ENCODE data around the gene CEP57L1. TPM values are rescaled to one million over a fixed set of nuclear protein-coding genes. Genes with fewer than 3 reads are reported as not detected.
"Not testable (repeated sequence)": the region's sequence is repeated elsewhere in the genome, so short reads cannot be mapped to it uniquely, and the experiment has no call there.

The CEP57L1 gene
- total and polyA plus RNA-seq, 4 donors = 3.8 to 22.1 (median 10.2) TPM

GRCh38 chr6:109125504-109125903 is 30.2 kb downstream of the CEP57L1 start (continued):
- TF ChIP-seq, protein P1, sequence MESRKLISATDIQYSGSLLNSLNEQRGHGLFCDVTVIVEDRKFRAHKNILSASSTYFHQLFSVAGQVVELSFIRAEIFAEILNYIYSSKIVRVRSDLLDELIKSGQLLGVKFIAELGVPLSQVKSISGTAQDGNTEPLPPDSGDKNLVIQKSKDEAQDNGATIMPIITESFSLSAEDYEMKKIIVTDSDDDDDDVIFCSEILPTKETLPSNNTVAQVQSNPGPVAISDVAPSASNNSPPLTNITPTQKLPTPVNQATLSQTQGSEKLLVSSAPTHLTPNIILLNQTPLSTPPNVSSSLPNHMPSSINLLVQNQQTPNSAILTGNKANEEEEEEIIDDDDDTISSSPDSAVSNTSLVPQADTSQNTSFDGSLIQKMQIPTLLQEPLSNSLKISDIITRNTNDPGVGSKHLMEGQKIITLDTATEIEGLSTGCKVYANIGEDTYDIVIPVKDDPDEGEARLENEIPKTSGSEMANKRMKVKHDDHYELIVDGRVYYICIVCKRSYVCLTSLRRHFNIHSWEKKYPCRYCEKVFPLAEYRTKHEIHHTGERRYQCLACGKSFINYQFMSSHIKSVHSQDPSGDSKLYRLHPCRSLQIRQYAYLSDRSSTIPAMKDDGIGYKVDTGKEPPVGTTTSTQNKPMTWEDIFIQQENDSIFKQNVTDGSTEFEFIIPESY (IDR thresholded peaks at IDR 0.05) = no peak
- no peak for TF ChIP-seq FOXA2 (IDR thresholded peaks at IDR 0.05)
- TF ChIP-seq FOXA1 (IDR thresholded peaks at IDR 0.05) = no peak
- no peak for TF ChIP-seq JUND (IDR thresholded peaks at IDR 0.05)
- TF ChIP-seq SP1 (IDR thresholded peaks at IDR 0.05) = no peak
- TF ChIP-seq, protein P2, sequence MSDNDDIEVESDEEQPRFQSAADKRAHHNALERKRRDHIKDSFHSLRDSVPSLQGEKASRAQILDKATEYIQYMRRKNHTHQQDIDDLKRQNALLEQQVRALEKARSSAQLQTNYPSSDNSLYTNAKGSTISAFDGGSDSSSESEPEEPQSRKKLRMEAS (IDR thresholded peaks at IDR 0.05) = no peak
- no peak for TF ChIP-seq RXRA (IDR thresholded peaks at IDR 0.05)
- TF ChIP-seq EGR1 (IDR thresholded peaks at IDR 0.05; ENCODE audit: low read depth in 2 of 2) = no peak

DNA sequence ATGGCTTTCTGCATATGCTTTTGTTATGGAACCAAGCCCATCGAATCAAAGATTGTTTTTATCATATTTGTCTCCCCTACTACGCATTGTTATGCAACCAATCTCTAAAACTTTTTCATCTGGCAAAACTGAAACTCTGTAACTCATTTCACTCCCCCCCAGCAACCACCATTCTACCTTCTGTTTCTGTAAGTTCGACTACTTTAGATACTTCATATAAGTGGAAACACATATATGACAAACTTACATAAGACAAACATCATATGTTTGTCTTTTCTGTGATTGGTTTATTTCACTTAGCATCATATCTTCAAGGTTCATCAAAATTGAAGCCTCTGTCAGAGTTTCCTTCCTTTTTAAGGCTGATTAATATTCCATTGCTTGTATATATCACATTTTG is 34.8 kb downstream of the CEP57L1 start:
- WGBS = 93% methylated on average over 3 of the region's 3 CpGs
- no peak for DNase-seq (ENCODE audit: low spot score)
- H3K4me3 ChIP-seq (ENCODE audit: low read depth in 1 of 3, low read length in 3 of 3) = no peak overlapping the region

GRCh38 chr6:109135600-109135999 is 40.3 kb downstream of the CEP57L1 start:
- H3K36me3 ChIP-seq (ENCODE audit: control insufficient read depth in 4 of 4, insufficient read depth in 3 of 4, low read depth in 1 of 4, low read length in 3 of 4); H3K4me1 ChIP-seq (ENCODE audit: control insufficient read depth in 4 of 4, insufficient read depth in 4 of 4, low read length in 3 of 4); H3K4me3 ChIP-seq (ENCODE audit: low read depth in 1 of 3, low read length in 3 of 3); H3K9me3 ChIP-seq (ENCODE audit: control insufficient read depth in 4 of 4, low read length in 3 of 4); H3K27me3 ChIP-seq (ENCODE audit: control insufficient read depth in 4 of 4, insufficient read depth in 4 of 4, low read length in 3 of 4); DNase-seq (ENCODE audit: low spot score); H3K27ac ChIP-seq (ENCODE audit: low read depth in 1 of 2, low read length in 2 of 2); H3K9ac ChIP-seq (ENCODE audit: low read depth in 1 of 2, low read length in 2 of 2): not testable (repeated sequence)
- WGBS = 95% methylated on average over 1 of the region's 1 CpG

More for the DNA sequence above, 34.8 kb downstream of the CEP57L1 start:
- Histone ChIP-seq H3K9ac (ENCODE audit: low read depth in 1 of 2, low read length in 2 of 2) (no peak overlapping the region), H3K4me1 (ENCODE audit: control insufficient read depth in 4 of 4, insufficient read depth in 4 of 4, low read length in 3 of 4) (no peaks in the 10 kb centered on the region), H3K27me3 (ENCODE audit: control insufficient read depth in 4 of 4, insufficient read depth in 4 of 4, low read length in 3 of 4) (no peaks in the 10 kb centered on the region), H3K36me3 (ENCODE audit: control insufficient read depth in 4 of 4, insufficient read depth in 3 of 4, low read depth in 1 of 4, low read length in 3 of 4) (no peaks in the 10 kb centered on the region), H3K27ac (ENCODE audit: low read depth in 1 of 2, low read length in 2 of 2) (no peak overlapping the region), H3K9me3 (ENCODE audit: control insufficient read depth in 4 of 4, low read length in 3 of 4) (no peaks in the 10 kb centered on the region)
- TF ChIP-seq YY1 (IDR thresholded peaks at IDR 0.05) (no peak), RAD21 (IDR thresholded peaks at IDR 0.05) (no peak), RXRA (IDR thresholded peaks at IDR 0.05) (no peak), FOXA2 (IDR thresholded peaks at IDR 0.05) (no peak), HNF4A (conservative IDR thresholded peaks at IDR 0.05) (no peak), HNF4G (IDR thresholded peaks at IDR 0.05) (no peak)
- TF ChIP-seq, protein P2 (IDR thresholded peaks at IDR 0.05) = no peak

DNA sequence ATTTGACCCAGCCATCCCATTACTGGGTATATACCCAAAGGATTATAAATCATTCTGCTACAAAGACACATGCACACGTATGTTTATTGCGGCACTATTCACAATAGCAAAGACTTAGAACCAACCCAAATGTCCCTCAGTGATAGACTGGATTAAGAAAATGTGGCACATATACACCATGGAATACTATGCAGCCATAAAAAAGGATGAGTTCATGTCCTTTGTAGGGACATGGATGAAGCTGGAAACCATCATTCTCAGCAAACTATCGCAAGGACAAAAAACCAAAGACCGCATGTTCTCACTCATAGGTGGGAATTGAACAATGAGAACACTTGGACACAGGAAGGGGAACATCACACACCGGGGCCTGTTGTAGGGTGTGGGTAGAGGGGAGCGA is 40.7 kb downstream of the CEP57L1 start:
- not testable (repeated sequence) for H3K27me3 ChIP-seq (ENCODE audit: control insufficient read depth in 4 of 4, insufficient read depth in 4 of 4, low read length in 3 of 4)
- WGBS = 95% methylated on average over 5 of the region's 6 CpGs

GRCh38 chr6:109136530-109136929 is 41.2 kb downstream of the CEP57L1 start:
- not testable (repeated sequence) for H3K9me3 ChIP-seq (ENCODE audit: control insufficient read depth in 4 of 4, low read length in 3 of 4); H3K27me3 ChIP-seq (ENCODE audit: control insufficient read depth in 4 of 4, insufficient read depth in 4 of 4, low read length in 3 of 4); DNase-seq (ENCODE audit: low spot score); H3K27ac ChIP-seq (ENCODE audit: low read depth in 1 of 2, low read length in 2 of 2); H3K4me1 ChIP-seq (ENCODE audit: control insufficient read depth in 4 of 4, insufficient read depth in 4 of 4, low read length in 3 of 4); H3K36me3 ChIP-seq (ENCODE audit: control insufficient read depth in 4 of 4, insufficient read depth in 3 of 4, low read depth in 1 of 4, low read length in 3 of 4); H3K4me3 ChIP-seq (ENCODE audit: low read depth in 1 of 3, low read length in 3 of 3); H3K9ac ChIP-seq (ENCODE audit: low read depth in 1 of 2, low read length in 2 of 2)
- WGBS = 98% methylated on average over 6 of the region's 6 CpGs

More for the DNA sequence above, 40.7 kb downstream of the CEP57L1 start:
- H3K27ac ChIP-seq (ENCODE audit: low read depth in 1 of 2, low read length in 2 of 2); DNase-seq (ENCODE audit: low spot score); H3K4me3 ChIP-seq (ENCODE audit: low read depth in 1 of 3, low read length in 3 of 3); H3K9ac ChIP-seq (ENCODE audit: low read depth in 1 of 2, low read length in 2 of 2); H3K4me1 ChIP-seq (ENCODE audit: control insufficient read depth in 4 of 4, insufficient read depth in 4 of 4, low read length in 3 of 4); H3K36me3 ChIP-seq (ENCODE audit: control insufficient read depth in 4 of 4, insufficient read depth in 3 of 4, low read depth in 1 of 4, low read length in 3 of 4); H3K9me3 ChIP-seq (ENCODE audit: control insufficient read depth in 4 of 4, low read length in 3 of 4): not testable (repeated sequence)

All from liver (tissue), 9 donors.